SU-DHL-6 (cell line): Measurements from ENCODE around the gene TCTN2.

Source experiments
- H2AFZ ChIP-seq: fragments of 200-600 bp; sonication (generic); 2 replicates; pipeline ENCODE4 v1.6.1; 2014; ENCODE audit warnings: low read depth, mild to moderate bottlenecking, moderate library complexity, mixed read lengths, antibody characterized with exemption, low read length; ENCODE audit not compliant: severe bottlenecking
- H3F3A ChIP-seq: fragments of 200-600 bp; shearing (Covaris generic); 2 replicates; pipeline ENCODE4 v1.6.0; 2016; ENCODE audit warnings: antibody characterized with exemption, mild to moderate bottlenecking; ENCODE audit not compliant: insufficient read depth
- H3K27ac ChIP-seq: fragments of 200-600 bp; sonication (generic); 2 replicates; pipeline ENCODE4 v1.5.1; 2016; ENCODE audit warnings: low read depth, mild to moderate bottlenecking, low read length, moderate library complexity, mixed read lengths
- H3K27me3 ChIP-seq: fragments of 200-600 bp; sonication (generic), shearing (Covaris generic); 2 replicates; pipeline ENCODE4 v1.6.0; 2014; ENCODE audit warnings: mild to moderate bottlenecking, low read length
- H3K36me3 ChIP-seq: fragments of 200-600 bp; sonication (generic); 2 replicates; pipeline ENCODE4 v1.6.1; 2014; ENCODE audit warnings: mild to moderate bottlenecking, low read length, mixed read lengths
- H3K4me2 ChIP-seq: fragments of 300-600, 200-600 bp; shearing (Covaris generic), sonication (generic); 2 replicates; pipeline ENCODE4 v1.6.0; 2014; ENCODE audit warnings: low read length, low read depth, mild to moderate bottlenecking; ENCODE audit not compliant: poor library complexity, severe bottlenecking
- H3K4me3 ChIP-seq: fragments of 200-600 bp; sonication (generic); 2 replicates; pipeline ENCODE4 v1.5.1; 2014; ENCODE audit warnings: antibody characterized with exemption, low read length, mild to moderate bottlenecking, mixed read lengths; ENCODE audit not compliant: insufficient read depth, poor library complexity, severe bottlenecking
- H3K79me2 ChIP-seq: fragments of 200-600 bp; sonication (generic); 2 replicates; pipeline ENCODE4 v1.6.1; 2014; ENCODE audit warnings: mild to moderate bottlenecking, low read length, moderate library complexity; ENCODE audit not compliant: insufficient read depth
- H3K9ac ChIP-seq: fragments of 200-600 bp; sonication (generic); 2 replicates; pipeline ENCODE4 v1.7.0; 2014; ENCODE audit warnings: mild to moderate bottlenecking, low read length
- H3K9me2 ChIP-seq: fragments of 200-600 bp; sonication (generic); replicated peaks from 2 replicates; pipeline ENCODE4 v1.6.1; 2014; ENCODE audit warnings: low read length; ENCODE audit not compliant: insufficient read depth
- H3K9me3 ChIP-seq: fragments of 200-600 bp; sonication (generic); 2 replicates; pipeline ENCODE4 v1.6.1; 2014; ENCODE audit warnings: low read length, mixed read lengths; ENCODE audit not compliant: insufficient read depth
- H4K20me1 ChIP-seq: fragments of 200-600 bp; sonication (generic); 2 replicates; pipeline ENCODE4 v1.6.1; 2014; ENCODE audit warnings: low read depth, mild to moderate bottlenecking, antibody characterized with exemption, low read length, moderate library complexity, mixed read lengths
- EZH2phosphoT487 ChIP-seq: fragments of 200-600 bp; sonication (generic), shearing (Covaris generic); conservative IDR thresholded peaks from 2 replicates; pipeline ENCODE4 v1.6.1; 2018; ENCODE audit warnings: mild to moderate bottlenecking, antibody characterized with exemption, low read length, moderate library complexity, mixed read lengths
- TF ChIP-seq, protein P1 (sequence below): fragments of 200-600 bp; sonication (generic); IDR thresholded peaks from one replicate; pipeline ENCODE4 v1.5.1; 2017; ENCODE audit warnings: antibody characterized with exemption, mild to moderate bottlenecking, low read length, moderate library complexity; ENCODE audit not compliant: insufficient read depth, poor library complexity, severe bottlenecking

Gene TCTN2

DNA sequence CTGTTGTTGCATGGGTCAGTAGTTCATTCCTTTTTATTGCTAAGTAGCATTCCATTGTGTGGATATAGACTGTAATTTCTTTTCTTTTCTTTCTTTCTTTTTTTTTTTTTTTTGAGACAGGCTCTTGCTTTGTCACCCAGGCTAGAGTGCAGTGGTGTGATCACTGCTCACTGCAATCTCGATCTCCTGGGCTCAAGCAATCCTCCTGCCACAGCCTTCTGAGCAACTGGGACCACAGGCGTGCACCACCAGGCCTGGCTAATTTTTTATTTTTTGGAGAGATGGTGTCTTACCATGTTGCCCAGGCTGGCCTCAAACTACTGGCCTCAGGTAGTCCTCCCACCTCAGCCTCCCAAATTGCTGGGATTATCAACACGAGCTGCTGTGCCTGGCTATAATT, 46.4 kb downstream of the TCTN2 start:
- H3K27ac ChIP-seq = no peak overlapping the region
- no peak overlapping the region for H3K4me2 ChIP-seq
- H3K9ac ChIP-seq = no peak overlapping the region
- H3K36me3 ChIP-seq = peaks cover 4% of the 10 kb centered on the region; the same call in 1 of the 2 replicates
- H3K79me2 ChIP-seq = peaks cover 39% of the 10 kb centered on the region
- no peaks in the 10 kb centered on the region for H3K9me3 ChIP-seq
- no peak overlapping the region for H3K4me3 ChIP-seq
- no peaks in the 10 kb centered on the region for H3K9me2 ChIP-seq
- H3K27me3 ChIP-seq = no peaks in the 10 kb centered on the region
- H2AFZ ChIP-seq = no peak overlapping the region
- no peaks in the 10 kb centered on the region; the same call in 1 of the 2 replicates for H4K20me1 ChIP-seq
- peaks cover 6% of the 10 kb centered on the region; the same call in 1 of the 2 replicates for H3F3A ChIP-seq
- TF ChIP-seq, protein P1, sequence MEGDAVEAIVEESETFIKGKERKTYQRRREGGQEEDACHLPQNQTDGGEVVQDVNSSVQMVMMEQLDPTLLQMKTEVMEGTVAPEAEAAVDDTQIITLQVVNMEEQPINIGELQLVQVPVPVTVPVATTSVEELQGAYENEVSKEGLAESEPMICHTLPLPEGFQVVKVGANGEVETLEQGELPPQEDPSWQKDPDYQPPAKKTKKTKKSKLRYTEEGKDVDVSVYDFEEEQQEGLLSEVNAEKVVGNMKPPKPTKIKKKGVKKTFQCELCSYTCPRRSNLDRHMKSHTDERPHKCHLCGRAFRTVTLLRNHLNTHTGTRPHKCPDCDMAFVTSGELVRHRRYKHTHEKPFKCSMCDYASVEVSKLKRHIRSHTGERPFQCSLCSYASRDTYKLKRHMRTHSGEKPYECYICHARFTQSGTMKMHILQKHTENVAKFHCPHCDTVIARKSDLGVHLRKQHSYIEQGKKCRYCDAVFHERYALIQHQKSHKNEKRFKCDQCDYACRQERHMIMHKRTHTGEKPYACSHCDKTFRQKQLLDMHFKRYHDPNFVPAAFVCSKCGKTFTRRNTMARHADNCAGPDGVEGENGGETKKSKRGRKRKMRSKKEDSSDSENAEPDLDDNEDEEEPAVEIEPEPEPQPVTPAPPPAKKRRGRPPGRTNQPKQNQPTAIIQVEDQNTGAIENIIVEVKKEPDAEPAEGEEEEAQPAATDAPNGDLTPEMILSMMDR = no peak
- no peak for TF ChIP-seq EZH2phosphoT487

DNA sequence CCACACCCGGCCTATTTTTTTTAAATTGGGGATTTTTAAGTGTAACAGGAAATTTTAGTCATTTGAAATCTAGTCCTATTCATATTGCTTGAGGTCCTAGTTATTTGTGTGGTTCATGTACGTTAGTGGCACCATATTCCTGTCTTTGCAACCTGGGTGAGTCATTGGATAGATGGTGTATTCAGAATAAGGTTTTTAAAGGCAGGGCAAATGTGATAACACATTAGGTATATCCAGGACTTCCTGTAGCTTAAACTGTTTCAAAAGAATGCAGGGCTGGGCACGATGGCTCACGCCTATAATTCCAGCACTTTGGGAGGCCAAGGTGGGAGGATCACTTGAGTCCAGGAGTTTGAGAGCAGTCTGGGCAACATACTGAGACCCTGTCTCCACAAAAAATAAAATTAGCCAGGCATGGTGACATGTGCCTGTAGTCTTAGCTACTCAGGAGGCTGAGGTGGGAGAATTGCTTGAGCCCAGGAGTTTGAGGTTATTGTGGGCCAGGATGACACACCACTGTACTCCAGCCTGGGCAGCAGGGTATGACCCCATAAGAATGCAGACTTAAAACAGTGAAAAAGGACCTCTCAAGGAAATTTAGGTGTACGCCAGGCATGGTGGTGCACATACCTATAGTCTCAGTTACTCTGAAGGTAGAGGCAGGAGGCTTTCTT, 49.4 kb downstream of the TCTN2 start:
- Histone ChIP-seq H3K9me3 (no peaks in the 10 kb centered on the region), H3K27me3 (no peaks in the 10 kb centered on the region), H3K9ac (no peak overlapping the region), H2AFZ (no peak overlapping the region), H3K4me3 (no peak overlapping the region), H3F3A (peaks cover 1% of the 10 kb centered on the region; the same call in 1 of the 2 replicates), H3K9me2 (no peaks in the 10 kb centered on the region), H4K20me1 (no peaks in the 10 kb centered on the region; the same call in 1 of the 2 replicates), H3K4me2 (no peak overlapping the region), H3K79me2 (peaks cover 15% of the 10 kb centered on the region), H3K27ac (no peak overlapping the region), H3K36me3 (peaks cover 7% of the 10 kb centered on the region; the same call in 1 of the 2 replicates)
- TF ChIP-seq, protein P1 = no peak
- no peak for TF ChIP-seq EZH2phosphoT487

DNA sequence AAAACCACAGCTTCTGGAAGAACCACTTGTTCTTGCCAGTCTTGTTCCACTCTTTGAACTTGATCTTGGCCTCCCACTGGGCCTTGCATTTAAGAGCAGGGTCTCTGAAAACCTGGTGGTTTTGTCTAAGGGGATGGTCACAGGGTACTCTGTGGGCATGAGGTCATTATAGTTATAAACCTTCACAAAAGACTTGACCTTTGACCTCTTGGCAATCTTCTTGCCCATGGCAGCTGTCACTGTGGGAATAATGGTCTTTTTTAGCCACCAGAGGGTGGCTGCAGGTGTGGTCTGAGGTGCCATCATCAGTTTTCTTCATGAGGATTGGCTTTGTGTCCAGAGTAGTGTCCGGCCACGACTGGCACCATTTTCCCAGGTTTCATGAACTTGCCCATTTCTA, 50.3 kb downstream of the TCTN2 start:
- Histone ChIP-seq H3K4me3 (no peak overlapping the region), H2AFZ (no peak overlapping the region), H3K27me3 (no peaks in the 10 kb centered on the region), H3K9me2 (no peaks in the 10 kb centered on the region), H3K79me2 (peaks cover 7% of the 10 kb centered on the region; the same call in 1 of the 2 replicates), H3K9ac (no peak overlapping the region), H3K9me3 (no peaks in the 10 kb centered on the region), H3K27ac (no peak overlapping the region), H4K20me1 (no peaks in the 10 kb centered on the region; the same call in 1 of the 2 replicates), H3K36me3 (peaks cover 10% of the 10 kb centered on the region; the same call in 1 of the 2 replicates), H3F3A (no peaks in the 10 kb centered on the region), H3K4me2 (no peak overlapping the region)
- TF ChIP-seq, protein P1 = no peak
- TF ChIP-seq EZH2phosphoT487 = no peak
